ENCODE data around the gene STK17B. TPM values are rescaled to one million over a fixed set of nuclear protein-coding genes. Genes with fewer than 3 reads are reported as not detected.

Gene STK17B
- total and polyA plus RNA-seq, 8 donors, result 1.9 to 10.9 (median 6.9) TPM

DNA sequence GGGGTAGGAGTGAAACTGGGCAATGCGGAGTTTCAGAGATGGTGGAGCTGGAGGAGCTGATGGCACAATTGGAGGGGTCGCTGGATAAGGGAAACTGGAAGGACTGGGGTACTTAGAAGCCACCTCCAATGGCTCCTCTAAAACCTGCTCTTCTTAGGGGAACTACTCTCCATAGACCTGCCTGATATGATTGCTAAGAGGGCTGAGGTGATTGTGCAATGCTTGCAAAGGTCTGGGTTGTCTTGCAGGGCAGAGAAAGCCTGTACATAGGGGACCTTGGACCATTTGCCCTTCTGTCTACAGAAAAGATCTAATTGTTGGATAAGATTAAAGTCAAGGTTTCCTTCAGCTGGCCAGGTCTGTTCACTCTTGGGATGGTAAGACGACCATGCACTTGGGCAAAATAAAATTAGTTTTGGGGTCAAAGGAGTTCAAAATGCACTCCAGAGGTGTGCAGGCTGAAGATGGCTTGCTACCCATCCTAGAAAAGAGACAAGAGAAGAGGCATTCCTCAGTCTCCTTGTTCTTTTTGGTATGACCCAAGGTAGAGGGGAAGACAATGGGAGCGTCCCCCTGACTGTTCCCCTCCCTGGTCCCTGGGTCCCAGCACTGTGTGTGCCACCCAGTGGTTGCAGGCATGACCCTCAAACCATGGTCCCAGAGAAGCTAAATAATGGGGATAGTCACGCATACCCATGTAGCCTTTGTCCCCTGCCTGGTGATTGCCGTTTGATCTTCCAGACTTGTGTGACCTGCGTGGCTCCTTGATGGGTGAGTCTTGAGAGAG, 41.1 kb downstream of the STK17B start:
- intact Hi-C loops (cut with DNase I), result no loop called here
- Histone ChIP-seq H3K36me3 (no peaks in the 10 kb centered on the region), H3K4me3 (no peak overlapping the region), H3K9me3 (peaks cover 0 to 7% (median 3%) of the 10 kb centered on the region in 4 donors), H3K4me1 (no peaks in the 10 kb centered on the region), H3K27me3 (no peaks in the 10 kb centered on the region), H3K27ac (no peak overlapping the region)
- DNase-seq, result no peak
- TF ChIP-seq, protein P1, sequence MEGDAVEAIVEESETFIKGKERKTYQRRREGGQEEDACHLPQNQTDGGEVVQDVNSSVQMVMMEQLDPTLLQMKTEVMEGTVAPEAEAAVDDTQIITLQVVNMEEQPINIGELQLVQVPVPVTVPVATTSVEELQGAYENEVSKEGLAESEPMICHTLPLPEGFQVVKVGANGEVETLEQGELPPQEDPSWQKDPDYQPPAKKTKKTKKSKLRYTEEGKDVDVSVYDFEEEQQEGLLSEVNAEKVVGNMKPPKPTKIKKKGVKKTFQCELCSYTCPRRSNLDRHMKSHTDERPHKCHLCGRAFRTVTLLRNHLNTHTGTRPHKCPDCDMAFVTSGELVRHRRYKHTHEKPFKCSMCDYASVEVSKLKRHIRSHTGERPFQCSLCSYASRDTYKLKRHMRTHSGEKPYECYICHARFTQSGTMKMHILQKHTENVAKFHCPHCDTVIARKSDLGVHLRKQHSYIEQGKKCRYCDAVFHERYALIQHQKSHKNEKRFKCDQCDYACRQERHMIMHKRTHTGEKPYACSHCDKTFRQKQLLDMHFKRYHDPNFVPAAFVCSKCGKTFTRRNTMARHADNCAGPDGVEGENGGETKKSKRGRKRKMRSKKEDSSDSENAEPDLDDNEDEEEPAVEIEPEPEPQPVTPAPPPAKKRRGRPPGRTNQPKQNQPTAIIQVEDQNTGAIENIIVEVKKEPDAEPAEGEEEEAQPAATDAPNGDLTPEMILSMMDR (IDR thresholded peaks at IDR 0.05), result no peak
- 93 to 96% methylated on average over 7 of the region's 7 CpGs for WGBS, 2 donors
- no peak for ATAC-seq
- FAIRE-seq, result no peak

DNA sequence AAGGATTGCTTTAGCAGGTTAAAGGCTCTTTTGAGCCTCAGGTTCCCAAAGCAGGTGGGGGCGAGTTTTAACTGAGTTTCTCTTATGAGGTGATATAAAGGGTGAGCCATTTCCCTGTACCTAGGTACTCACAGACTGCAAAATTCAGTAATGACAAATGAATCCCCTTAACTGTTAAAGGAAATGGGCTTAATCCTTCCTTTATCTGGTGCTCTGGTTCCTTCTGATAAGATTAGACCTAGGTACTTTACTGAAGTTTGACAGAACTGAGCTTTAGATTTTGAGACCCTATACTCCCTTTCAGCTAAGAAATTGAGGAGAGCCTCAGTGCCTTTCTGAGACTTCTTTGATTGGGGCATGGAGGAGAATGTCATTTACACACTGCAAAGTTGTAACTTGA, 42.6 kb downstream of the STK17B start:
- Histone ChIP-seq H3K27me3 (no peaks in the 10 kb centered on the region), H3K4me1 (no peaks in the 10 kb centered on the region), H3K4me3 (no peak overlapping the region), H3K36me3 (no peaks in the 10 kb centered on the region), H3K27ac (no peak overlapping the region), H3K9me3 (peaks cover 0 to 7% (median 2%) of the 10 kb centered on the region in 4 donors)
- WGBS, 2 donors, result 55 to 78% methylated on average over 1 of the region's 1 CpG
- TF ChIP-seq, protein P1 (IDR thresholded peaks at IDR 0.05), result no peak
- intact Hi-C loops (cut with DNase I), result no loop called here
- FAIRE-seq (no peak), DNase-seq (no peak), ATAC-seq (no peak)

DNA sequence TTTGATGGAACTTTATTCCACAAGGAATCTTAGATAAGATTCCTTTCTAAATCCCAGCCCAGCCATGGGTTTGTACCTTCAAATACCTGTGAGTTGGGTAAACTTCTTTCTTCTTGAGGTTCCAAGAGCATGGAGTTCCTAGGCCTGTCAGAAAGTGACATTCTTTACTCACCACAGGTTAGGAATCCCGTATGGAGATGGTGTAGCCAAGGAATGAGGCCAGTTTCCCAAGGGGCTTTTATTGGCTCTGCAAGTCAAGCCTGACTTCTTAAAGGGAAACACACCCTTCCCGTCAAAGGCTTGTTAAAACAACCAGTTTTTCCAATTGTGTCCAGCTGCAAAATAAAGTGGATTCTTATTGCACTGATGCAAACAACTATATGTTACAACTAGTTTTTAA, 45.8 kb downstream of the STK17B start:
- TF ChIP-seq, protein P1 (IDR thresholded peaks at IDR 0.05), result no peak
- intact Hi-C loops (cut with DNase I), result no loop called here
- ATAC-seq, result no peak
- Histone ChIP-seq H3K4me1 (no peaks in the 10 kb centered on the region), H3K27me3 (no peaks in the 10 kb centered on the region), H3K4me3 (no peak overlapping the region), H3K9me3 (peaks cover 0 to 7% (median 0%) of the 10 kb centered on the region in 4 donors), H3K27ac (no peak overlapping the region), H3K36me3 (no peaks in the 10 kb centered on the region)
- FAIRE-seq, result no peak
- no peak for DNase-seq
- WGBS, 2 donors, result 58 to 59% methylated on average over 2 of the region's 2 CpGs

DNA sequence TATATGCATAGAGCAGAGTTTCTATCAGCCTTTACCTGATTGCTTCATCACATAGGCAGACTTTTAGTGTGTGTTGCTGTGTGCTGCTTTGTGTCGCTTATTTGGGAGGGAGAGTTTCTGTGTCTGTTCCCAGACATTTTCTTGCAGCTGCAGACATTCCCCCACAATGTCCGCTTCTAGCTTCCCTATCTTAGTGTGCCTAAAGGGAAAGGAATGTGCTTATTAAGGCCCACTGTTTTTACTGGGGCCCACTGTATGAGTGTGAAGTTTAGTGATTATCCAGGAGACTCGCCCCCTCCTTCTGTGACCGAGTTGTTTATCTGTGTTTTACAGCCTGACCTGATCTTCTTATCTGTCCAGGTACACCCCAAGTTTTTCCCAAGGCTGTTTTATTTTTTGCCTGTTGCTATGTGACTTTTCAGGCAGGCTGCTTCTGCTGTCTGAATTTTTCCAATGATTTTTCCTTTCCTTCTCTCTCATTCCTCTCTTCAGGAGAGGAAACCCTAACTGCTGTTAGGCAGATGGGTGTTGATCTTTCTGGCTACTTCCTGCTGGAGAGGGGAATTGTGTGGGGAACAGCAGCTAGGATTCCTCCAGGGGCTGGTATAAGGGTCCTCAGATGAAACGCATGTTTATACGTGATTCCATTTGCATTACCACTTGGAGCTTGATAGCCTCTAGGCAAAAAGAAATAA, 47.6 kb downstream of the STK17B start:
- DNase-seq, result no peak
- H3K27ac ChIP-seq, result no peak overlapping the region
- H3K4me3 ChIP-seq, result no peak overlapping the region
- no peaks in the 10 kb centered on the region for H3K9me3 ChIP-seq
- no peak for ATAC-seq
- WGBS, 2 donors, result 57 to 63% methylated on average over 6 of the region's 6 CpGs
- no peaks in the 10 kb centered on the region for H3K36me3 ChIP-seq
- no peak for FAIRE-seq
- intact Hi-C loops (cut with DNase I), result no loop called here
- TF ChIP-seq, protein P1 (IDR thresholded peaks at IDR 0.05), result no peak
- no peaks in the 10 kb centered on the region for H3K27me3 ChIP-seq
- H3K4me1 ChIP-seq, result no peaks in the 10 kb centered on the region

DNA sequence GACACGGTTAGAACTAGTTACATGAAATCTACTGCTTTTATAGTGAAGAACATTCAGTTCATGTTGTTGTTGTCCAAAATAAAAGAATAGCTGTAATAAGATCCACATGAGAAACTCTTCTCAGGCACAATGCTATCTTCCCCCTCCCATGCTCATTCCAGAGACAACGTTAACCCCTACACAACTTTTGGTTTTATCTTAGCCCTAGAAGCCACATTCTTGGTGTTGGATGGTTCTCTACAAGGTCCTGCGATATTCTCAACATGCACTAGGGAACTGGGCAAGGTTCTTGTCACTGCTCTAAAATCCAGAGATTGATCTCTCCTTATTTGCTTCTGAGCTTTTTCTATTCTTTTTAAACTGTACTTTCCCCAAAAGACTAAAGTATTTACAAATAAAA, 51.5 kb downstream of the STK17B start:
- no peak for FAIRE-seq
- TF ChIP-seq, protein P1 (IDR thresholded peaks at IDR 0.05), result no peak
- H3K9me3 ChIP-seq, result no peaks in the 10 kb centered on the region
- intact Hi-C loops (cut with DNase I), result no loop called here
- no peak for DNase-seq
- no peak overlapping the region for H3K27ac ChIP-seq
- no peaks in the 10 kb centered on the region for H3K4me1 ChIP-seq
- no peak for ATAC-seq
- no peaks in the 10 kb centered on the region for H3K27me3 ChIP-seq
- 70 to 77% methylated on average over 3 of the region's 3 CpGs for WGBS, 2 donors
- no peak overlapping the region for H3K4me3 ChIP-seq
- no peaks in the 10 kb centered on the region for H3K36me3 ChIP-seq

All from pancreas (tissue), 10 donors.